Stimulated activated CD8-positive, alpha-beta memory T cell treated with anti-CD3 and anti-CD28 coated beads, Interleukin-15, amount 100 ng/mL, for 24 hours (primary cell): ENCODE results near the gene PITX3.
A peak's percentile ranks its signal among the peaks of the same experiment; 100 is the strongest.
"Not testable (repeated sequence)": the region's sequence is repeated elsewhere in the genome, so short reads cannot be mapped to it uniquely, and the experiment has no call there.

Experiments
- DNase-seq: peaks from one replicate; pipeline ENCODE4 v3.0.0-alpha.2; 2020; ENCODE audit warnings: low read depth

The PITX3 gene

GRCh38 chr10:102255404-102255803, 14.1 kb upstream of the PITX3 start:
- no peak for DNase-seq

GRCh38 chr10:102254426-102254825, 13.1 kb upstream of the PITX3 start:
- DNase-seq, result no peak

- not testable (repeated sequence) for DNase-seq
Measured at GRCh38 chr10:102252508-102252907, 11.2 kb upstream of the PITX3 start.

GRCh38 chr10:102247734-102248133, 6.4 kb upstream of the PITX3 start:
- no peak for DNase-seq

- no peak for DNase-seq
Measured at GRCh38 chr10:102246261-102246660, 4.9 kb upstream of the PITX3 start.

GRCh38 chr10:102245932-102246251, 4.6 kb upstream of the PITX3 start:
- no peak for DNase-seq

GRCh38 chr10:102245082-102245931, 4.0 kb upstream of the PITX3 start, which contains the start of gene GBF1:
Gene GBF1, plus strand, starts transcription at chr10:102245532. Its CDS starts 13,407 bp downstream, at chr10:102258939.
- peak; percentile 48 for DNase-seq

GRCh38 chr10:102243309-102243708, 2.0 kb upstream of the PITX3 start:
- no peak for DNase-seq

GRCh38 chr10:102242118-102242485, 790 bp upstream of the PITX3 start:
- DNase-seq, result no peak

GRCh38 chr10:102241032-102241443, 274 bp downstream of the PITX3 start:
- no peak for DNase-seq

GRCh38 chr10:102240467-102241031, 763 bp downstream of the PITX3 start:
- DNase-seq, result no peak

- no peak for DNase-seq
Measured at GRCh38 chr10:102237711-102238252, 3.5 kb downstream of the PITX3 start.

GRCh38 chr10:102236006-102236405, 5.3 kb downstream of the PITX3 start:
- DNase-seq, result no peak

- no peak for DNase-seq
Measured at GRCh38 chr10:102235598-102235920, 5.8 kb downstream of the PITX3 start.

GRCh38 chr10:102234888-102235597, 6.3 kb downstream of the PITX3 start:
- DNase-seq, result no peak

GRCh38 chr10:102233997-102234396, 7.3 kb downstream of the PITX3 start:
- DNase-seq, result no peak

GRCh38 chr10:102231357-102232318, 9.7 kb downstream of the PITX3 start:
- peak; percentile 58 for DNase-seq

- DNase-seq, result no peak
Measured at GRCh38 chr10:102230861-102231356, 10.4 kb downstream of the PITX3 start.

- no peak for DNase-seq
Measured at GRCh38 chr10:102230264-102230860, 10.9 kb downstream of the PITX3 start.

GRCh38 chr10:102229810-102230263, 11.5 kb downstream of the PITX3 start:
- DNase-seq, result peak; percentile 68

GRCh38 chr10:102227050-102227449, 14.3 kb downstream of the PITX3 start:
- DNase-seq, result no peak
